GM21528 (cell line): ENCODE measurements around the gene RNF7.
"Not testable (repeated sequence)": the region's sequence is repeated elsewhere in the genome, so short reads cannot be mapped to it uniquely, and the experiment has no call there.

Experiments used
- ATAC-seq: cut with Tn5 transposase; IDR thresholded peaks from one replicate; pipeline ENCODE4 v1.9.1; 2021; ENCODE audit warnings: mild to moderate bottlenecking, moderate library complexity; ENCODE audit not compliant: unreplicated experiment, low FRiP score

RNF7 gene

GRCh38 chr3:141777957-141778813 is 40.1 kb downstream of the RNF7 start:
- ATAC-seq: no peak

DNA sequence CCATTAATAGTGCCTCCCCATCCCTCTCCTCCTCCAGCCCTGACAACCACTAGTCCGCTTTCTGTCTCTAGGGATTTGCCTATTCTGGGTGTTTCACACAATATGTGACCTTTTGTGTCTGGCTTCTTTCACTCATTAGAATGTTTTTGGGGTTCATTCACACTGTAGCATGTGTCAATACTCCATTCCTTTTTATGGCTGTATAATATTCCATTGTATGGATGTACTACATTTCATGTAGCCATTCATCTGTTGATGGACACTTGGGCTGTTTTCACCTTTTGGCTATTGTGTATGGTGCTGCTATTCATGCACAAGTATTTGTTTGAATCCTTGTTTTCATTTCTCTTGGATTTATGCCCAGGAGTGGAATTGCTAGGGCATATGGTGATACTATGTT is 41.6 kb downstream of the RNF7 start:
- ATAC-seq: no peak

- ATAC-seq: no peak
Observed at GRCh38 chr3:141782386-141782932, 44.4 kb downstream of the RNF7 start.

- no peak for ATAC-seq
Observed at GRCh38 chr3:141783632-141784031, 45.5 kb downstream of the RNF7 start.

GRCh38 chr3:141784096-141784495 is 46.0 kb downstream of the RNF7 start:
- ATAC-seq: no peak

DNA sequence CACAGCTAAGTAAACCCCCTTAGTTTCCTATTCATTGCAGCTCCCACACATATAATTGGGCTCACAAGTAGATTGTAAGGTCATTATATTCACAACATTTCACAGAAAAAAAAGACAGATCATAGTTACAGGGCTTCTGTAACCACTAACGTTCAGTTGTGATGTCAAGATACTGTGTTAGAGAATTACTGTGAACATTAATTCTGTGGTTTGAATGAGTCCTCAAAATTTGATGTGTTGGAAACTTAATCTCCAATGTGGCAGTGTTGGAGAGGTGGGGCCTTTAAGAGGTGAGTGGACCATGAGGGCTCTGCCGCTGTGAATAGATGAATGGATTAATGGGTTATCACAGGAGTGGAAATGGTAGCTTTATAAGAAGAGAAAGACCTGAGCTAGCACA is 46.4 kb downstream of the RNF7 start:
- ATAC-seq: no peak

- ATAC-seq: no peak
Observed at GRCh38 chr3:141788149-141788548, 50.1 kb downstream of the RNF7 start.

GRCh38 chr3:141788750-141789149 is 50.7 kb downstream of the RNF7 start:
- ATAC-seq: not testable (repeated sequence)

GRCh38 chr3:141789281-141789680 is 51.2 kb downstream of the RNF7 start:
- no peak for ATAC-seq

DNA sequence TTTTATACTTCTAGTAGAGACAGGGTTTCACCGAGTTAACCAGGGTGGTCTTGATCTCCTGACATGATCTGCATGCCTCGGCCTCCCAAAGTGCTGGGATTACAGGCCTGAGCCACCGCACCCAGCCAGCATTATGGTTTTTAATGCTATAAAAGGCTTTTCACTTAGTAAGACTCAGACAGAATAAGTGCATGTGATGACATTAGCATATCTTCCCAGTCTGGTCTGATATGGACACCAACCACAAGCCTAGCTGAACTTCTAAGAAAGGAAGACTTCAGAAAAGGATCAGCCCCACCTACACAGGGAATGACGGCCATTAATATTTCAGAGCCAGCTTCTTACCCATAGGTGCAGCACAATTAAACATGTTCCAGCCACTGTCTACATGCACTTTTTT is 52.1 kb downstream of the RNF7 start:
- no peak for ATAC-seq

DNA sequence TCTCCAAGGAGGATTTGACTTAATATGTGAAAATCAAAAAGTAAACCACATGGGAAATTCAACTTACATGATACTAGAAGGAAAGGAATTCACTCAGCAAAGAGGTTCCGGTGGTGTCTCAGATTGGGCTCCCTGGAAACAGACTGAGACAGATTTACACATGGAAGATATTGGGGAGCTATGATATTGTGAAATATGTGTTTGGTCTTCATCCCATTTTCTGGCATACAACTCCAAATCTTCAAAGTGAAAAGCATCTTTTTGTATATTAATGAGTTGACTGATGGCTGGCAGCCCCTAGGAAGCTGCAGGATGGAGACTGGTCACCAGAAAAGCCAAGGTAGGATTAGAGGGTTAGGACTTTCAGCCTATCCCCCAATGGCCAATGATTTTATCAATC is 54.4 kb downstream of the RNF7 start:
- ATAC-seq: no peak

- no peak for ATAC-seq
Observed at GRCh38 chr3:141793476-141794260, 55.6 kb downstream of the RNF7 start.

GRCh38 chr3:141795276-141795675 is 57.2 kb downstream of the RNF7 start:
- no peak for ATAC-seq

GRCh38 chr3:141795741-141796080 is 57.6 kb downstream of the RNF7 start:
- ATAC-seq: no peak

DNA sequence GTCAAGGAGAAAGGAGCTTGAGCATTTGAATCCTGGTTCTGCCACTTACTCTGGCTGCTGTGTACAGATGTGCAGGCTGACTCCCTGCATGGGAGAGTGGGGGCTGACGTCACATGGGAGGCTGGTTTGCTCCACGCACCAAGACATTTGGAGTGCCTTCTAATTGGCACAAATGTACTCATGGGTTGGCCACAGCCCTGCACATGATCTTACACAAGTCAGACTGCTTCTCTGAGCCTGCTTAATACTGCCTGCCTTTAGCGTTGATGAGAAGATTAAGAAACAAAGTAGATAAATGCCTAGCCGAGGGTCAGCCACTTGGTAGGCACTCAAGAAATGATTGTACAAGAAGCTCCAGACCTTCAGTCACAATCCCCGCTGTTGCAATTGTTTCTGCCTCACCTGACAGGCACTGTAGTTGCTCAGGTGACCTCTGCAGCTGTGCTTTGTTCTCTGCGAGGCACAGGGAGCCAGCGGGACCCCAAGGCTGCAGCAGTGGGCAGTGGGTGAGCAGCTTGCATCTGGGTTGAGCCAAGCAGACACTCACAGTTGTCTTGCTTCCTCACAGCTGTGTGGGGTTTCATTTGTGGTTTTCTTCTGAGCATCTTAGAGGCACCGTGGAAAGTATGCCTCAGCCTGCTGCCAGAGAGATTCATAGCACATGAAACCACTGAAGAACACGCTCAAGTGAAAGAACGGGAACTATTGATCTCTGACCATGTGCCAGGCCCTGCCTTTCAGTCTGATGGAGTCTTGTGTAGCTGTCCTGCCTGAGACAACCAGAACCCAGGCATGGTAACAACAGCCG is 58.2 kb downstream of the RNF7 start:
- peak; percentile 97 for ATAC-seq
